Endothelial cell of umbilical vein (primary cell): ENCODE results near the gene TOE1. TPM values are rescaled to one million over a fixed set of nuclear protein-coding genes. Genes with fewer than 3 reads are reported as not detected.

Experiments
- BruUV-seq: library from RNA; stranded (reverse); fragments of 400-500 nt; replicated peaks from 2 replicates; lab custom pipeline; 2021; lab: Mats Ljungman, UMichigan
- CTCF ChIA-PET: fragments of 300-600, 350-600 bp; sonication (Branson Sonifier 250); formaldehyde crosslinking; loops from one replicate; lab custom pipeline; 2021; ENCODE audit warnings: antibody characterized with exemption, inconsistent platforms; lab: Charles Lee
- POLR2A ChIA-PET: fragments of 300-600, 350-600 bp; sonication (Branson Sonifier 250); formaldehyde crosslinking; loops from one replicate; lab custom pipeline; 2021; ENCODE audit warnings: antibody characterized with exemption, inconsistent platforms; lab: Charles Lee
- DNase-seq: peaks from one replicate; pipeline ENCODE4 v3.0.0-alpha.2; 2011; ENCODE audit warnings: low read depth, low spot score
- FAIRE-seq: peaks from 2 replicates; lab custom pipeline; 2011; peaks lifted over from hg19 to GRCh38; lab: Jason Lieb, UNC
- H2AFZ ChIP-seq: 2 replicates; pipeline ENCODE4 v1.6.0; 2012; ENCODE audit warnings: low read depth, low read length, control low read depth, inconsistent platforms
- H3K27ac ChIP-seq: 2 replicates; pipeline ENCODE4 v1.5.1; 2011; ENCODE audit warnings: low read depth, mild to moderate bottlenecking, control low read depth, low read length, moderate library complexity; ENCODE audit not compliant: insufficient read depth
- H3K27me3 ChIP-seq, 2 experiments: 2 replicates each; pipeline versions ENCODE4 v1.6.0 to v1.6.1; 2011; ENCODE audit warnings: low read length in 2 of 2, mixed read lengths in 1 of 2; ENCODE audit not compliant: control insufficient read depth in 2 of 2, insufficient read depth in 2 of 2
- H3K36me3 ChIP-seq, 2 experiments: 2 replicates in 1 of 2; 3 replicates in 1 of 2; pipeline ENCODE4 v1.5.1; 2011; ENCODE audit warnings: low read length in 2 of 2, mild to moderate bottlenecking in 1 of 2, moderate library complexity in 1 of 2; ENCODE audit not compliant: control insufficient read depth in 2 of 2, insufficient read depth in 2 of 2; ENCODE audit errors: extremely low read depth in 1 of 2
- H3K4me1 ChIP-seq: 3 replicates; pipeline ENCODE4 v1.5.1; 2011; ENCODE audit warnings: mild to moderate bottlenecking, low read length; ENCODE audit not compliant: control insufficient read depth, insufficient read depth; ENCODE audit errors: extremely low read depth
- H3K4me2 ChIP-seq: 2 replicates; pipeline ENCODE4 v1.6.1; 2011; ENCODE audit warnings: low read length, control low read depth, mixed read lengths; ENCODE audit not compliant: insufficient read depth
- H3K4me3 ChIP-seq, 3 experiments: fragments of 200-600 bp in 1 of 3; sonication (generic), shearing (Covaris generic) in 1 of 3; replicated peaks in 1 of 3; 2 replicates each; pipeline ENCODE4 v1.5.1; 2011 to 2016; ENCODE audit warnings: control low read depth in 3 of 3, low read length in 3 of 3, mild to moderate bottlenecking in 2 of 3, inconsistent platforms in 1 of 3, low read depth in 1 of 3, moderate library complexity in 1 of 3; ENCODE audit not compliant: insufficient read depth in 1 of 3
- H3K79me2 ChIP-seq: 2 replicates; pipeline ENCODE4 v1.6.0; 2012; ENCODE audit warnings: low read length, inconsistent platforms; ENCODE audit not compliant: control insufficient read depth, insufficient read depth
- H3K9ac ChIP-seq: replicated peaks from 2 replicates; pipeline ENCODE3; 2011; ENCODE audit warnings: low read length, control low read depth; ENCODE audit not compliant: insufficient read depth; ENCODE audit errors: extremely low read depth
- H3K9me1 ChIP-seq: replicated peaks from 3 replicates; pipeline ENCODE4 v1.6.0; 2011; ENCODE audit warnings: mild to moderate bottlenecking, low read length; ENCODE audit not compliant: control insufficient read depth, insufficient read depth; ENCODE audit errors: extremely low read depth
- H3K9me3 ChIP-seq: replicated peaks from 2 replicates; pipeline ENCODE4 v1.5.1; 2012; ENCODE audit warnings: low read length, inconsistent platforms; ENCODE audit not compliant: control insufficient read depth, insufficient read depth
- H4K20me1 ChIP-seq: replicated peaks from 2 replicates; pipeline ENCODE3; 2011; ENCODE audit warnings: mild to moderate bottlenecking, low read length; ENCODE audit not compliant: control insufficient read depth, insufficient read depth; ENCODE audit errors: extremely low read depth
- CTCF ChIP-seq, 2 donors: IDR thresholded peaks; 1 replicate in 1 of 2; 2 replicates in 1 of 2; pipeline ENCODE4 v1.5.1; 2011; ENCODE audit warnings: low read length in 2 of 2, mild to moderate bottlenecking in 2 of 2, moderate library complexity in 2 of 2, control low read depth in 1 of 2, inconsistent platforms in 1 of 2, low read depth in 1 of 2; ENCODE audit not compliant: insufficient read depth in 1 of 2; ENCODE audit errors: extremely low read depth in 1 of 2
- JUN ChIP-seq: IDR thresholded peaks from 2 replicates; pipeline ENCODE4 v1.6.1; 2011; ENCODE audit warnings: borderline replicate concordance, low read depth; ENCODE audit not compliant: insufficient read length, insufficient read depth
- POLR2A ChIP-seq: IDR thresholded peaks from 2 replicates; pipeline ENCODE4 v1.6.1; 2012; ENCODE audit warnings: low read depth, mild to moderate bottlenecking, control low read depth, low read length
- POLR2AphosphoS5 ChIP-seq: IDR thresholded peaks from 2 replicates; pipeline ENCODE4 v1.6.1; 2012; ENCODE audit warnings: low read depth, mild to moderate bottlenecking, control low read depth, low read length, moderate library complexity; ENCODE audit not compliant: insufficient read depth
- dilution Hi-C: fragments of 300-500 bp; cut with MboI; formaldehyde crosslinking; loops from one replicate; pipeline ENCODE4 v1.15.0; 2019; ENCODE audit warnings: low sequenced_read_pairs; ENCODE audit not compliant: extremely low pct_ligation_motif_present
- intact Hi-C: fragments of 100-400 bp; cut with micrococcal nuclease; formaldehyde crosslinking; loops from one replicate; pipeline ENCODE4 v1.10.0; 2022
- polyA plus RNA-seq, 4 experiments: library from polyadenylated mRNA; depleted of rRNA in 3 of 4; stranded (reverse) in 3 of 4; unstranded in 1 of 4; fragments of >200 nt; gene quantifications; 2 replicates each; pipeline versions ENCODE4 v1.2.1 to v1.2.3, GENCODE V29; 2011 to 2012; ENCODE audit warnings: missing spikeins in 1 of 4
- total RNA-seq: library from RNA; stranded (reverse); gene quantifications from 2 replicates; pipeline ENCODE4 v1.2.3, GENCODE V29; 2021

Gene TOE1
- total and polyA plus RNA-seq, 2 donors (not counting 3 experiments of a cell fraction or from before 2014, with no cell fraction given), result 16.3 to 24.9 TPM

- CTCF ChIA-PET, result interaction anchor here (0.6 to 9.9 kb wide), 19 partner anchors 8 to 510 kb away, joined by 3 to 556 read pairs (median 4); partner anchors contain the start of genes HECTD3, MUTYH, TOE1 and UROD
- Histone ChIP-seq H3K36me3 (no peaks in the 10 kb centered on the region), H3K27ac (no peak overlapping the region), H3K9me1 (no peaks in the 10 kb centered on the region), H3K4me2 (no peak overlapping the region), H3K9ac (no peak overlapping the region), H2AFZ (peak overlapping the region; percentile 7), H3K4me1 (peaks cover 6% of the 10 kb centered on the region), H4K20me1 (no peaks in the 10 kb centered on the region), H3K27me3 (no peaks in the 10 kb centered on the region), H3K4me3 (no peak overlapping the region), H3K79me2 (no peaks in the 10 kb centered on the region), H3K9me3 (no peaks in the 10 kb centered on the region)
- TF ChIP-seq POLR2AphosphoS5 (no peak), CTCF (IDR thresholded peaks at IDR 0.05; ENCODE audit: extremely low read depth in 1 of 2, insufficient read depth in 1 of 2, low read depth in 1 of 2, low read length in 2 of 2) (peak; percentile 67 to 70)
- DNase-seq (peak; percentile 83), FAIRE-seq (peak; percentile 90)
- BruUV-seq, result no TSS peak
- POLR2A ChIA-PET, result interaction anchor here (0.5 kb wide), 1 partner anchor 506 kb away, joined by 3 read pairs; no protein-coding TSS in a partner anchor
- dilution Hi-C loops (no loop called here), intact Hi-C loops (loop anchor here (1.0 to 5.0 kb wide), 5 partner anchors 94 to 503 kb away; partner anchors contain the start of gene ZSWIM5)
Measured at GRCh38 chr1:45299981-45300668, 39.8 kb upstream of the TOE1 start.

GRCh38 chr1:45300669-45300997 is 39.3 kb upstream of the TOE1 start:
- POLR2A ChIA-PET, result no interaction called here
- H3K27me3 ChIP-seq, result no peaks in the 10 kb centered on the region
- no peaks in the 10 kb centered on the region for H4K20me1 ChIP-seq
- H3K36me3 ChIP-seq, result no peaks in the 10 kb centered on the region
- no peak for DNase-seq
- no peaks in the 10 kb centered on the region for H3K79me2 ChIP-seq
- no TSS peak for BruUV-seq
- no peaks in the 10 kb centered on the region for H3K9me1 ChIP-seq
- H3K27ac ChIP-seq, result no peak overlapping the region
- intact Hi-C loops, result loop anchor here (1.0 to 5.0 kb wide), 5 partner anchors 94 to 503 kb away; partner anchors contain the start of gene ZSWIM5
- no peak overlapping the region for H3K4me3 ChIP-seq
- CTCF ChIA-PET, result interaction anchor here (0.7 to 9.9 kb wide), 12 partner anchors 17 to 465 kb away, joined by 3 to 556 read pairs (median 5); partner anchors contain the start of genes HECTD3, MUTYH, TOE1 and UROD
- no peaks in the 10 kb centered on the region for H3K9me3 ChIP-seq
- no peak overlapping the region for H3K4me2 ChIP-seq
- dilution Hi-C loops, result no loop called here
- no peak for TF ChIP-seq JUN
- TF ChIP-seq POLR2A, result no peak
- H3K9ac ChIP-seq, result no peak overlapping the region
- FAIRE-seq, result no peak
- no peak overlapping the region for H2AFZ ChIP-seq
- H3K4me1 ChIP-seq, result peaks cover 6% of the 10 kb centered on the region
